K562 (cell line): ENCODE results near the gene KRT77. TPM values are rescaled to one million over a fixed set of nuclear protein-coding genes. Genes with fewer than 3 reads are reported as not detected.
A peak's percentile ranks its signal among the peaks of the same experiment; 100 is the strongest.

Source experiments
- ATAC-seq: fragments of 200-7000 bp; cut with Tn5 transposase; 3 replicates; pipeline ENCODE4 v1.9.1; 2020; ENCODE audit warnings: moderate library complexity
- BruUV-seq: library from RNA; stranded (reverse); fragments of 400-500 nt; replicated peaks from 2 replicates; lab custom pipeline; 2021; lab: Mats Ljungman, UMichigan
- CTCF ChIA-PET: fragments of 300-600 bp; formaldehyde crosslinking; extraction: SDS; loops from one replicate; lab custom pipeline; 2021; ENCODE audit warnings: low intra/inter-chr PET ratio; lab: Yijun Ruan, JAX
- POLR2A ChIA-PET: fragments of 300-600, 350-650 bp; sonication (Branson Sonifier 250); formaldehyde crosslinking; extraction: SDS; loops from one replicate; lab custom pipeline; 2021; ENCODE audit warnings: antibody characterized with exemption, inconsistent platforms; lab: Yijun Ruan, JAX
- DNase-seq, 4 experiments: peaks; one replicate each; pipeline versions ENCODE4 v3.0.0 to v3.0.0-alpha.2; 2011 to 2018; ENCODE audit warnings: low spot score in 3 of 4, mixed read lengths in 3 of 4; ENCODE audit errors: extremely low read depth in 1 of 4
- FAIRE-seq: peaks from 2 replicates; lab custom pipeline; 2011; peaks lifted over from hg19 to GRCh38; lab: Jason Lieb, UNC
- H2AFZ ChIP-seq: 2 replicates; pipeline ENCODE4 v1.6.0; 2011; ENCODE audit warnings: low read depth, low read length, control low read depth, inconsistent platforms
- H3K27ac ChIP-seq: fragments of 200-600 bp; 3 replicates; pipeline ENCODE4 v1.8.0; 2011; ENCODE audit warnings: low read depth, mild to moderate bottlenecking, control low read depth, inconsistent platforms, low read length, moderate library complexity, mixed read lengths; ENCODE audit errors: extremely low read depth
- H3K27me3 ChIP-seq, 2 experiments: fragments of 300-600 bp in 1 of 2; 2 replicates in 1 of 2; 3 replicates in 1 of 2; pipeline versions ENCODE4 v1.6.0 to v1.8.0; 2011; ENCODE audit warnings: inconsistent platforms in 2 of 2, low read length in 2 of 2, mild to moderate bottlenecking in 1 of 2, mixed read lengths in 1 of 2, moderate library complexity in 1 of 2; ENCODE audit not compliant: control insufficient read depth in 2 of 2, insufficient read depth in 2 of 2
- H3K36me3 ChIP-seq: fragments of 300-600 bp; 3 replicates; pipeline ENCODE4 v1.8.0; 2011; ENCODE audit warnings: mild to moderate bottlenecking, low read length, inconsistent platforms; ENCODE audit not compliant: control insufficient read depth, insufficient read depth
- H3K4me1 ChIP-seq, 2 experiments: fragments of 200-600 bp in 1 of 2; replicated peaks in 1 of 2; 2 replicates in 1 of 2; 3 replicates in 1 of 2; pipeline versions ENCODE4 v1.5.1 to v1.8.0; 2011; ENCODE audit warnings: inconsistent platforms in 2 of 2, low read length in 2 of 2, mild to moderate bottlenecking in 1 of 2, mixed read lengths in 1 of 2, moderate library complexity in 1 of 2; ENCODE audit not compliant: control insufficient read depth in 2 of 2, insufficient read depth in 2 of 2
- H3K4me2 ChIP-seq: 2 replicates; pipeline ENCODE4 v1.6.1; 2011; ENCODE audit warnings: low read length, control low read depth, inconsistent platforms, mixed read lengths; ENCODE audit not compliant: insufficient read depth
- H3K4me3 ChIP-seq: fragments of 200-600 bp; sonication (generic), shearing (Covaris generic); 2 replicates; pipeline ENCODE4 v1.5.1; 2016; ENCODE audit warnings: control low read depth, inconsistent platforms
- H3K79me2 ChIP-seq: fragments of 200-600 bp; 3 replicates; pipeline ENCODE4 v1.8.0; 2011; ENCODE audit warnings: low read length, inconsistent platforms; ENCODE audit not compliant: control insufficient read depth, insufficient read depth
- H3K9ac ChIP-seq, 2 experiments: 2 replicates each; pipeline versions ENCODE4 v1.6.0 to v1.6.1; 2011; ENCODE audit warnings: low read depth in 2 of 2, low read length in 2 of 2, control low read depth in 1 of 2, inconsistent platforms in 1 of 2, mild to moderate bottlenecking in 1 of 2, mixed read lengths in 1 of 2; ENCODE audit not compliant: insufficient read depth in 1 of 2
- H3K9me1 ChIP-seq: one replicate; pipeline ENCODE4 v1.6.0; 2011; ENCODE audit warnings: inconsistent platforms, mild to moderate bottlenecking, low read length, moderate library complexity; ENCODE audit not compliant: control insufficient read depth, insufficient read depth
- H3K9me3 ChIP-seq: replicated peaks from 2 replicates; pipeline ENCODE4 v1.5.1; 2011; ENCODE audit warnings: low read depth, low read length, inconsistent platforms; ENCODE audit not compliant: control insufficient read depth, insufficient read depth
- H4K20me1 ChIP-seq: replicated peaks from 2 replicates; pipeline ENCODE4 v1.6.1; 2011; ENCODE audit warnings: low read length, inconsistent platforms, mixed read lengths; ENCODE audit not compliant: control insufficient read depth, insufficient read depth
- CREB5 ChIP-seq: fragments of 250-450 bp; sonication (Bioruptor Pico); IDR thresholded peaks from 2 replicates; pipeline ENCODE4 v1.5.0; 2020; ENCODE audit warnings: mild to moderate bottlenecking
- CTCF ChIP-seq, 3 experiments: IDR thresholded peaks in 2 of 3; conservative IDR thresholded peaks in 1 of 3; 2 replicates each; pipeline ENCODE4 v1.5.1; 2011 to 2012; ENCODE audit warnings: low read length in 3 of 3, mild to moderate bottlenecking in 3 of 3, control low read depth in 2 of 3, improper control_type of control experiment in 1 of 3, inconsistent platforms in 1 of 3, low read depth in 1 of 3, mixed read lengths in 1 of 3, moderate library complexity in 1 of 3; ENCODE audit not compliant: insufficient read depth in 2 of 3
- CTCFL ChIP-seq: IDR thresholded peaks from 2 replicates; pipeline ENCODE4 v1.6.1; 2011; ENCODE audit warnings: borderline replicate concordance, low read depth, mild to moderate bottlenecking, moderate library complexity, low read length; ENCODE audit not compliant: insufficient read depth, poor library complexity, severe bottlenecking
- ETS1 ChIP-seq: conservative IDR thresholded peaks from 2 replicates; pipeline ENCODE4 v1.6.1; 2011; ENCODE audit warnings: low read depth, mild to moderate bottlenecking, low read length; ENCODE audit not compliant: control insufficient read depth
- ILF3 ChIP-seq: fragments of 450-650 bp; IDR thresholded peaks from 2 replicates; pipeline ENCODE4 v1.6.1; 2018; ENCODE audit warnings: antibody characterized with exemption, mild to moderate bottlenecking, moderate library complexity, borderline replicate concordance
- RAD21 ChIP-seq, 2 experiments: fragments of 250-450 bp in 1 of 2; fragments of 450-650 bp in 1 of 2; sonication (Bioruptor Pico) in 1 of 2; formaldehyde crosslinking in 1 of 2; IDR thresholded peaks in 1 of 2; conservative IDR thresholded peaks in 1 of 2; 2 replicates each; pipeline versions ENCODE4 v1.4.0 to v1.8.0; 2020 to 2022; ENCODE audit warnings: mild to moderate bottlenecking in 2 of 2, moderate library complexity in 1 of 2
- SMC3 ChIP-seq: conservative IDR thresholded peaks from 2 replicates; pipeline ENCODE4 v1.6.1; 2011; ENCODE audit warnings: low read depth, low read length, improper control_type of control experiment; ENCODE audit not compliant: insufficient read depth
- SP1 ChIP-seq: sonication (generic); formaldehyde crosslinking; IDR thresholded peaks from 2 replicates; pipeline ENCODE4 v1.8.1; 2022; ENCODE audit warnings: mild to moderate bottlenecking, missing genetic modification reagents
- SRSF9 ChIP-seq: fragments of 200-400 bp; formaldehyde crosslinking; IDR thresholded peaks from 2 replicates; pipeline ENCODE4 v1.6.1; 2017; ENCODE audit warnings: low read depth, low read length, borderline replicate concordance
- ZNF449 ChIP-seq: fragments of 250-450 bp; sonication (Bioruptor Pico); IDR thresholded peaks from 2 replicates; pipeline ENCODE4 v1.8.0; 2022; ENCODE audit warnings: moderate library complexity, mild to moderate bottlenecking, inconsistent platforms
- WGBS: fragments of 100-300 bp; shearing (Covaris generic); methylation state at CpG from one replicate; pipeline ENCODE4 v1.1.6; 2016; ENCODE audit warnings: low coverage, mixed read lengths; ENCODE audit not compliant: insufficient coverage; ENCODE audit errors: missing lambda C conversion rate; 5-methylcytosine and 5-hydroxymethylcytosine counted together
- in situ Hi-C: fragments of 300-500 bp; cut with MboI; formaldehyde crosslinking; loops from 4 replicates; pipeline ENCODE4 v1.15.0; 2018; ENCODE audit warnings: inconsistent platforms, mixed read lengths
- intact Hi-C: fragments of 100-400 bp; cut with micrococcal nuclease; formaldehyde crosslinking; loops from 2 replicates; pipeline ENCODE4 v1.14.2; 2022
- polyA plus RNA-seq, 8 experiments: library from polyadenylated mRNA; depleted of rRNA in 4 of 8; stranded (reverse) in 5 of 8; unstranded in 3 of 8; fragments of >200 nt; fragmentation: Nextera tagmentation in 2 of 8; fragmentation: Illumina TruSeq in 1 of 8; extraction: Ambion mirVana in 2 of 8; extraction: Trizol in 1 of 8; gene quantifications; 2 replicates each; pipeline versions ENCODE4 v1.2.1 to v1.2.3, GENCODE V29; 2011 to 2014; ENCODE audit warnings: inconsistent platforms in 1 of 8, missing spikeins in 1 of 8
- total RNA-seq, 7 experiments: library from RNA; depleted of rRNA in 6 of 7; stranded (reverse); fragments of >200 nt in 6 of 7; fragmentation: Illumina TruSeq in 2 of 7; extraction: Trizol in 2 of 7; gene quantifications; 2 replicates each; pipeline versions ENCODE4 v1.2.1 to v1.2.3, GENCODE V29; 2011 to 2021; ENCODE audit warnings: low replicate concordance in 1 of 7

Gene KRT77
- total and polyA plus RNA-seq, 9 of the 15 experiments (the other 6 are each of a cell fraction or from before 2014, with no cell fraction given), result not detected

GRCh38 chr12:52716061-52716460 is 12.7 kb upstream of the KRT77 start (continued):
- TF ChIP-seq ZNF449 (CRISPR knock-in tag), result no peak
- no peak for TF ChIP-seq SRSF9
- no peak for TF ChIP-seq ETS1

GRCh38 chr12:52715416-52715815 is 12.1 kb upstream of the KRT77 start:
- CTCF ChIA-PET, result no interaction called here
- DNase-seq, result peak; percentile 31 to 38 (median 34)
- no peak for TF ChIP-seq CREB5 (CRISPR knock-in tag)
- no peak for TF ChIP-seq ILF3
- peak; percentile 48 for TF ChIP-seq CTCFL
- TF ChIP-seq SP1 (CRISPR knock-in tag), result no peak
- TF ChIP-seq SMC3, result 0 out of 2 replicates have a peak, but pooled peaks have one; percentile 33
- TF ChIP-seq CTCF (IDR thresholded peaks at IDR 0.05 in 2 of 3, conservative IDR thresholded peaks at IDR 0.05 in 1 of 3; ENCODE audit: insufficient read depth in 2 of 3, low read depth in 1 of 3, low read length in 3 of 3), result peak; percentile 43 to 56 (median 48); a peak in 5 of 6 replicates
- TF ChIP-seq RAD21 (CRISPR knock-in tag; conservative IDR thresholded peaks at IDR 0.05 in 1 of 2, IDR thresholded peaks at IDR 0.05 in 1 of 2), result peak in 1 of 2 experiments; percentile 34; a peak in 1 of 4 replicates

More at GRCh38 chr12:52715416-52715815, 12.1 kb upstream of the KRT77 start:
- no peak overlapping the region for H3K4me2 ChIP-seq
- H3K4me3 ChIP-seq, result no peak overlapping the region
- in situ Hi-C loops, result no loop called here
- ATAC-seq (peak; percentile 80), FAIRE-seq (no peak)
- no peaks in the 10 kb centered on the region for H3K79me2 ChIP-seq
- intact Hi-C loops, result no loop called here
- H3K36me3 ChIP-seq, result no peaks in the 10 kb centered on the region
- H3K9ac ChIP-seq, result no peak overlapping the region
- no TSS peak for BruUV-seq
- H3K4me1 ChIP-seq, result peaks cover 0 to 12% of the 10 kb centered on the region in 2 experiments; a peak in 3 of 5 replicates
- H3K27ac ChIP-seq, result no peak overlapping the region
- H3K27me3 ChIP-seq, result peaks cover 35 to 39% of the 10 kb centered on the region in 2 experiments
- no peaks in the 10 kb centered on the region for H3K9me1 ChIP-seq
- peaks cover 11% of the 10 kb centered on the region; the same call in 1 of the 2 replicates for H4K20me1 ChIP-seq
- H2AFZ ChIP-seq, result no peak overlapping the region
- H3K9me3 ChIP-seq, result no peaks in the 10 kb centered on the region
- 16% methylated on average over 14 of the region's 14 CpGs for WGBS
- POLR2A ChIA-PET, result interaction anchor here (0.9 kb wide), 1 partner anchor 11 kb away, joined by 3 read pairs; no protein-coding TSS in a partner anchor
